D341Med (cell line): ENCODE results near the gene MCL1.

Source experiments
- DNase-seq: peaks from one replicate; pipeline ENCODE4 v3.0.0; 2012; ENCODE audit warnings: low spot score

Gene MCL1

GRCh38 chr1:150537732-150538684, 41.4 kb downstream of the MCL1 start:
- peak; percentile 31 for DNase-seq

- DNase-seq: no peak
Observed at GRCh38 chr1:150536836-150537731, 42.3 kb downstream of the MCL1 start.

GRCh38 chr1:150535511-150536287, 43.7 kb downstream of the MCL1 start:
- no peak for DNase-seq

- DNase-seq: peak; percentile 27
Observed at GRCh38 chr1:150534002-150534401, 45.4 kb downstream of the MCL1 start.

- no peak for DNase-seq
Observed at GRCh38 chr1:150532860-150533259, 46.5 kb downstream of the MCL1 start.

- DNase-seq: no peak
Observed at GRCh38 chr1:150530491-150531159, 48.8 kb downstream of the MCL1 start.

- no peak for DNase-seq
Observed at GRCh38 chr1:150529017-150529416, 50.4 kb downstream of the MCL1 start.

GRCh38 chr1:150528196-150528595, 51.2 kb downstream of the MCL1 start:
- DNase-seq: no peak

- no peak for DNase-seq
Observed at GRCh38 chr1:150525348-150525747, 54.1 kb downstream of the MCL1 start.
